ENCODE measurements around the gene CD84. TPM values are rescaled to one million over a fixed set of nuclear protein-coding genes. Genes with fewer than 3 reads are reported as not detected.
"Not testable (repeated sequence)": the region's sequence is repeated elsewhere in the genome, so short reads cannot be mapped to it uniquely, and the experiment has no call there.

The CD84 gene
- total RNA-seq, 3 donors from 2014 or later, result 3.8 to 7.3 (median 6.6) TPM

GRCh38 chr1:160529401-160529952 lies 49.8 kb downstream of the CD84 start:
- intact Hi-C loops (cut with DNase I, micrococcal nuclease); H3K4me1 ChIP-seq (ENCODE audit: low read depth); H3K9me3 ChIP-seq; ATAC-seq; DNase-seq; H3K36me3 ChIP-seq (ENCODE audit: low read depth); H3K4me3 ChIP-seq: not testable (repeated sequence)

GRCh38 chr1:160523789-160524188 lies 55.5 kb downstream of the CD84 start:
- intact Hi-C loops (cut with DNase I, micrococcal nuclease), result not testable (repeated sequence)

GRCh38 chr1:160522622-160523345 lies 56.5 kb downstream of the CD84 start, which contains the start of gene SLAMF6:
TSS of gene SLAMF6 (minus strand) at chr1:160523255. CDS start at chr1:160523192, 63 bp downstream.
- intact Hi-C loops (cut with DNase I, micrococcal nuclease), result no loop called here
- TF ChIP-seq CTCF (IDR thresholded peaks at IDR 0.05), result no peak
- no peaks in the 10 kb centered on the region for H3K36me3 ChIP-seq (ENCODE audit: low read depth)
- peak in 1 of 3 donors; percentile 40 for DNase-seq
- H3K4me3 ChIP-seq, result no peak within 1 kb of the TSS
- H3K9me3 ChIP-seq, result no peaks in the 10 kb centered on the region
- H3K4me1 ChIP-seq (ENCODE audit: low read depth), result no peaks in the 10 kb centered on the region
- peak; percentile 76 for ATAC-seq

More at GRCh38 chr1:160523789-160524188, 55.5 kb downstream of the CD84 start:
- not testable (repeated sequence) for H3K4me3 ChIP-seq; DNase-seq; H3K4me1 ChIP-seq (ENCODE audit: low read depth); H3K36me3 ChIP-seq (ENCODE audit: low read depth); ATAC-seq; H3K9me3 ChIP-seq

- DNase-seq, result no peak
- Histone ChIP-seq H3K4me1 (ENCODE audit: low read depth) (no peaks in the 10 kb centered on the region), H3K36me3 (ENCODE audit: low read depth) (no peaks in the 10 kb centered on the region), H3K9me3 (no peaks in the 10 kb centered on the region), H3K4me3 (no peak overlapping the region)
- no peak for ATAC-seq
- no peak for TF ChIP-seq CTCF (IDR thresholded peaks at IDR 0.05)
- intact Hi-C loops (cut with DNase I, micrococcal nuclease), result no loop called here
Observed at GRCh38 chr1:160522136-160522535, 57.2 kb downstream of the CD84 start.

- DNase-seq (no peak), ATAC-seq (peak; percentile 17)
- intact Hi-C loops (cut with DNase I, micrococcal nuclease), result no loop called here
- no peak for TF ChIP-seq CTCF (IDR thresholded peaks at IDR 0.05)
- H3K4me3 ChIP-seq, result no peak overlapping the region
- no peaks in the 10 kb centered on the region for H3K9me3 ChIP-seq
- no peaks in the 10 kb centered on the region for H3K4me1 ChIP-seq (ENCODE audit: low read depth)
- H3K36me3 ChIP-seq (ENCODE audit: low read depth), result no peaks in the 10 kb centered on the region
Observed at GRCh38 chr1:160521554-160521953, 57.7 kb downstream of the CD84 start.

- no peak overlapping the region for H3K4me3 ChIP-seq
- TF ChIP-seq CTCF (IDR thresholded peaks at IDR 0.05), result no peak
- DNase-seq (no peak), ATAC-seq (peak; percentile 17)
- intact Hi-C loops (cut with DNase I, micrococcal nuclease), result no loop called here
- no peaks in the 10 kb centered on the region for H3K4me1 ChIP-seq (ENCODE audit: low read depth)
- H3K9me3 ChIP-seq, result no peaks in the 10 kb centered on the region
- H3K36me3 ChIP-seq (ENCODE audit: low read depth), result no peaks in the 10 kb centered on the region
Observed at GRCh38 chr1:160520999-160521398, 58.3 kb downstream of the CD84 start.

All from mucosa of descending colon (tissue), 3 donors.